GM08714 (cell line): ENCODE results near the gene SMIM11.
"Not testable (repeated sequence)": the region's sequence is repeated elsewhere in the genome, so short reads cannot be mapped to it uniquely, and the experiment has no call there.

Experiments
- H3K4me3 ChIP-seq: fragments of 200-500 bp; sonication (Bioruptor generic); 2 replicates; pipeline ENCODE4 v1.5.1; 2014; ENCODE audit warnings: mild to moderate bottlenecking, low read length, inconsistent platforms
- ZNF274 ChIP-seq: IDR thresholded peaks from 2 replicates; pipeline ENCODE4 v1.6.1; 2012; ENCODE audit warnings: mild to moderate bottlenecking, low read depth, low read length

SMIM11 gene, protein sequence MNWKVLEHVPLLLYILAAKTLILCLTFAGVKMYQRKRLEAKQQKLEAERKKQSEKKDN

DNA sequence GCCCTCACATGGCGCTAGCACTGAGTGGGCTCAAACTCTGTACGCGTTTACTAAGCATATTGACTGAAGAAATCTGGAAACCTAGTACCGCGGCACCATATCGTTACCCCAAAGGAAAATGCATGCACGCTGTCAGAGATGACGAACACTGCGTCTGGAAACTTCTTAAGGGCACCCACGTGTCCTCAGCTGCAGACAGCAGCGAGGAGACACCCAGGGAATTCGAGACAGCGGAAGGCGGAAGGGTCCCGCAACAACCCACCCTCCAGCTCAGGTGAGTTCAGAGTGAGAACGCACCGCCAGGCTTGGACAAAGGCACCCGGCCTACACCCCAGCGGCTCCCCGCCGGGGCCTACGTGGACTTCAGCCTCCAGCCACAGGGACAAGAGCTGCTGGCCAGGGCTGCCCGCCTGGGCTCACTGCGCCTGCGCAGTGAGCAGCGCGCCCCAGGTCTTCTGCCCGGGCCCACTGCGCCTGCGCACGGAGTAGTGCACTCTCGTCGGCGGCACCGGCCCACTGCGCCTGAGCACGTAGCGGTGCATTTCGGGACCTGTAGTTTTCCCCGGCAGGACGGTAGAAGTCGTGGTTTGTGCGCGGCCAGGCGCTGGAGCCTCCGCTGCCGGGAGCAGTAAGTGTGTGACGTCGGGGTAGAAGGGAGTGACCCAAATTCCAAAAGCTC lies at the start of gene SMIM11:
Gene SMIM11, plus strand, starts transcription at position 568 of the 679 bp plus-strand sequence. CDS start 3,998 bp downstream, outside the sequence.
- not testable (repeated sequence) for H3K4me3 ChIP-seq

DNA sequence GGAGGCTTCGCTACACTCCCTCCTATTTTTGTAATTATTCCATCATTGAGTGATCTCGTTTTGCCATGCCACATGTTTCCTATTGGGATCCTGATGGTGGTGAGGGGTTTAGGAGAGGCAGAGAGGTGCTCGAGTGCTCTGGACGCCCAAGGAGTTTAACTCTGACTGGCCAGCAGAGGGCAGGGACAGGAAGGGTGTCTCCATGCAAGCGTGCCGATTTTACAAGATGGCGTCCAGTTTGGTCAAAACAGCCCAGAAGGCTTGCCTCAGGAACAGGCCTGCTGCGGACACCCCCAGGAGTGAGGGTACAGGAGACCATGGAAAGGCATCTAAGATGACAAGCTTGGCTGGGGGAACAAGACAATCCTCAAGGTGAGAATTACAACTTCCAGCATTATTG lies 45.3 kb upstream of the SMIM11 start:
- no peak for TF ChIP-seq ZNF274
- no peak overlapping the region for H3K4me3 ChIP-seq

DNA sequence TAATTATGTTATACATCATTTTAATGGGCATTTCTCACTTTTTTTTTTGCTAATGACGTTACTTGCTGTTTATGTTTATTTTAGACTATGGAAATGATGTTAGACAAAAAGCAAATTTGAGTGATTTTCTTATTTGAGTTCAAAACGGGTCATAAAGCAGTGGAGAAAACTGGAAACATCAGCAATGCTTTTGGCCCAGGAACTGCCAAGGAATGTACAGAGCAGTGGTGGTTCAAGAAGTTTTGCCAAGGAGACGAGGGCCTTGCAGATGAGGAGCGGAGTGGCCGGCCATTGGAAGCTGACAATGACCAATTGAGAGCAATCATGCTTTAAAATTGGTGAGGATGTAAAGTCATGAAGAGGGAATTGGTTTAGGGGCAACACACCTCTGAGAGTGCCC lies 43.6 kb upstream of the SMIM11 start:
- H3K4me3 ChIP-seq = no peak overlapping the region
- no peak for TF ChIP-seq ZNF274

DNA sequence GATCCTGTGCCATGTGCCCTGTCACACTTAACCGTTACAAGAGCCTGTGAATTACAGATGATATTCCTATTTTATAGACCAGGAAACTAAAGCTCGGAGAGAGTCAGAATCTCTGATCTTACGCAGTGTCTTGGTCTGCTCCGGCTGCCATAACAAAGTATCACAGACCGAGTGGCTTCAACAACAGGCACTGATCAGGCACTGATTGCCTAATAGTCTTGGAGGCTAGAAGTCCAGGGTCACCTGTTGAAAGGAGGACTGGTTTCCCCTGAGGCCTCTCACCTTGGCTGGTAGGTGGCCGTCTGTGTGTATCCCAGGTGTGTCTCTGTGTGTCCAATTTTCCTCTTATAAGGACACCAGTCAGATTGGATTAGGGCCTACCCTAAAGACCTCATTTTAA lies 43.0 kb upstream of the SMIM11 start:
- H3K4me3 ChIP-seq = no peak overlapping the region
- TF ChIP-seq ZNF274 = no peak

DNA sequence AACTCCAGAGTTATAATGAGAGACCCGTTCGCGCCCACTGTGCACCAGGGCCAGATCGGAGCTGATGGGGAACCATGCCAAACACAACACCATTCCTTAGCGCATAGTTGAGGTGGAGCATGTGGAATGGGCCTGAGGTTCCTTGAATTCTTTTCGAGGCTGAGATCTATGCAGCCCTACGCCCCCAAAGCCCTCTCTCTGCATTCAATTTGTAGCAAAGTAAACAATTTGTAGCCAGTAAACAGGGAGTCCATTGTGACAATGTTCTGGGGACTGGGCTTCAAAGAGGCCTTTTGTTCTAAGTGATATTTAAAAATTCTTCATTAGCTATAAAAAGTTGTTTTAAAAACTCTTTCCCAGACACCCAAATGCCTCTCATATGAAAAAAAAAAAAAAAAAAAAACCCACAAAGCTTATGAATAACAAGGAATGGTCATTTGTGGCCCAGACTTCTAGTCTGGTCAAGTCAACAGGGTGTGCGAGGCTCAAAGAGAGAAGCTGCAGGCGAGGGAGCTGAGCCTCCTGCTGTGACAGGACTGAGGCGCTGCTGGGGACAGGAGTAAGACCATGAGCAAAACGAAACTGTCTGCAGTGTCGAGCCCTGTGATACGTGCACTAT lies 42.1 kb upstream of the SMIM11 start:
- no peak for TF ChIP-seq ZNF274

DNA sequence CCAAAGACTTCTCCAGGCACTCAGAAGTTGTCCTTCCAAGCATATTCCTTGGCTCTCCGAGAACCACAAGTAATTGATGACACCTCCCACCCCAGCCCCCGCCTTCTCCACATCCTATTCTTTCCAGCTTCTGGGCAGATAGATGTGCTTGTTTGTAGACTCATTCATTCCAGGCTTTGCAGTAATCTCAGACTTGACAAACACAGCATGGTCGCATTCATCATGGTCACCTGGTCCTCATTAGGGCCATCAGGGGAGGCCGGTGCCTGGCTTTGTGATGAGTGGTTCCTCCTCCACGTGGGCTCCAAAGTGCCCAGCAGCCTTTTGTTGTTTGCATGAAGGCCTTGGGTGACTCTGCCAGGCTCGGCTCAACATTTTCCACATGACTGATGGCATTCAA lies 40.0 kb upstream of the SMIM11 start:
- H3K4me3 ChIP-seq = no peak overlapping the region
- no peak for TF ChIP-seq ZNF274

More for the DNA sequence above, 42.1 kb upstream of the SMIM11 start:
- no peak overlapping the region for H3K4me3 ChIP-seq

DNA sequence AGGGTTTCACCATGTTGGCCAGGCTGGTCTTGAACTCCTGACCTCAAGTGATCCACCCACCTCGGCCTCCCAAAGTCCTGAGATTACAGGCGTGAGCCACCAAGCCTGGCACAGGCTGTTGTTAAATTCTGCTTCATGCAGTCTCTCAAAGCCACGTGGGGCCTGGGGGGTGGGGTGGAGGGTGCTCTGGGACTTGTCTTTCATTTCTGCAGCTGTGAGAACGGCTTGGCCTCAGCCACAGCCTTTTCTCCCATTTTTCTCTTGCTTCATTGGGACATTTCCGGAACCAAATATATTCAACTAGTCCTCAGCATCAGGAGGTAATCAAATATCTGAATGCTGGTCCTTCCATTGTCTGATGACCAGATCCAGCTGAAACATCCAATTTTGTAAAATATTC lies 39.1 kb upstream of the SMIM11 start:
- no peak overlapping the region for H3K4me3 ChIP-seq
- no peak for TF ChIP-seq ZNF274

DNA sequence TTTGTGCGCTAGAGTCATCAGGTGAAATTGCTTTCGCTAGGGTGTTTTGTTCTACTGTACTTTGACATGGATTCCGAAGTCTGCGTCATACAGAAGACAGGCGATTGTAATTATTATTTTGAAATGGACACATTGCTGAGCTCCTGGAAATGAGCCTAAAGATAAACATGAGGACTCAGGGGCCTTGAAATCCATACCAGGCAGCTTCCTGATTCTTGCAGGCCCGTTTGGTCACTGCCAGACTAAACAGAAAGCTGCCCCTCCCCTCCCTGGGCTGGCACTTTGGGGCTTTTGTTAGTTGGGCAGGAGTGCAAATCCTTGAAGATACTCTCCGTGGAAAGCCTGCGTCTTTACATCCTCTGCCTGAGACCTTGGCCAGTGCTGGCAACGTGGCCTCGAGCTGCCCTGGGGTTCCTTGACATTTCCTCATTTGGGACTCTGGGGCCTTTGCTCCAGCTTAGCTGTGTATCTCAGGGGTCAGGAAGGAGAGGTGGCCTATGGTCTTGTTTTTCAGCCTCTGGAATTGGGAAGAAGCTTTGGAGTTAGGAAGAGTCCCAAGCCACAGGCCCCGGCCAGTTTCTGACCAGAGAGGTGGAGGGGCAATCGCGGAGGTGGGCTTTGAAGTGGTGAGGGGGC lies 38.4 kb upstream of the SMIM11 start:
- H3K4me3 ChIP-seq = no peak overlapping the region
- TF ChIP-seq ZNF274 = no peak

DNA sequence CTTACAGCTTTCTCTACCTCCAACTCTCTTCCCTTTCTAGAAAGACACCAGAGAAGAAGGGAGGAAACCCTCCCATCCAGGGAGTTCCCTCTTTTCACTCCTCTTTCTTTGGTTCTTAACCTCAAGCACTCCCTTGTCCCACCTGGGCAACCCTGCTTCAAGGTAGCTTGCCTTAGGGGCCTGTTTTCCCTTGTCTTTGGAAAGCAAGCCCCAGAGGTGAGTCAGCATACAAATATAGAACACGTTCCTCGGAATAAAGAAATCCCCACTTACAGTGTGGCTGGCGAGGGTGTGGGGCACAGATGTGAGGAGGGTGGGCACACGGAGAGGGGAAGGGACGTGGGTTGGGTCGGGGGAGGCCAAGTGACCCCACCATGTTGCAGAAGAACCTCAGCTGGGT lies 37.6 kb upstream of the SMIM11 start:
- no peak for TF ChIP-seq ZNF274
- H3K4me3 ChIP-seq = no peak overlapping the region

DNA sequence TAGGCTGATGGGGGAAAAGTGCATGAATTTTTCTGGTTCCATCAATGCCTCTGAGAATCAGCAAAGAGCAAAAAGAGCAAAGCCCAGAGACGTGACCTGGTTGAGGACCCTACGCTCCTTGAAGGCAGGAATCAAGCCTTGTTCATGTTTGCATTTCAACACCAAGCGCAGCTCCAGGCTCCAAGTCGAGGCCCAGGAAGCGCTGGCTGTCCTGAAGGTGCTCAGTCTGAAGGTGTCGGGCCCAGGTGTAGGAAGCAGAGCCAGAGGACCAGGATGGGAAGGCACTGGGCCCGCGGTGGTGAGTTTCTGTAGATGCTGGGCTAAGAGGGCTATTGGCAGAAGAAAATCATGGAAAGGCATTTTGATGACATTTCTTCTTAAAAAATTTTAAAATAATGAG lies 37.1 kb upstream of the SMIM11 start:
- TF ChIP-seq ZNF274 = no peak
- H3K4me3 ChIP-seq = no peak overlapping the region

DNA sequence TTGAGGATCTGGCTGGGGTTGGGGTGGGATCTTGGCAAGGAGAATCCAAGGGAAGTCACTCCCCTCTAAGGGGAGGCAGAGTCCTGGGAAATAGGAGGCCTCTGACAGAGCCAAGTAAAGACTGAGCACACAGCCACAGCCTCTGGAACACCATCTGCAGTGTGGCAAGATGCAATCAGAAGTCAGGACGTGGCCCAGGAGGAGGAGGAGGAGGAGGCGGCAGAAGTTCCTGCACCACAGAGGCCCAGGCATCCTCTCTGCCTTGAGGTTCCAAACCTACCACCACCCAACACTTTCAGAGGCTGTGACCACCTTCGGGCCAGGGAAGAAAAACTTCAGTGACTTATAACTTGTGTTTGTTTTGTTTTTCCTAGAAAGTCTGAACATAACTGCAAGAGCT lies 35.2 kb upstream of the SMIM11 start:
- H3K4me3 ChIP-seq = no peak overlapping the region
- TF ChIP-seq ZNF274 = no peak

DNA sequence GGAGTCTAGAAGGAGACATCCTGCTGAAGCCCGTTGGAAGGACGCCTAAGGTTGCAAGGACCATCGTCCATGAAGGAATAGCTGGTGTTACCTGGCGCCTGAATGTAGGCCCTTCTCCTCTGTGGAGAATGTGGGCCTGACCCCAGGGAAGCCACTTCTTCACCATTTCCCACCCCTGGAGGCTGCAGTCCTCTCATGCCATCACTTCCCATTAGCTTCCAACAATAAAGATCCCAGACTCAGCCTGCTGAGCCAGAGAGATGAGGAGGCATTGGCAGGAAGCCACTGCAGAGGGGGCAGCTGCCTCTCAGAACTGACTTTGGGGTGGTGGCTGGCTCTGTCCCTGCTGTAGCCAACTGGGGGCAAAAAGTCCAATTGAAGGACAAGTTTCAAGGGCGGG lies 32.8 kb upstream of the SMIM11 start:
- H3K4me3 ChIP-seq = no peak overlapping the region
- TF ChIP-seq ZNF274 = no peak

DNA sequence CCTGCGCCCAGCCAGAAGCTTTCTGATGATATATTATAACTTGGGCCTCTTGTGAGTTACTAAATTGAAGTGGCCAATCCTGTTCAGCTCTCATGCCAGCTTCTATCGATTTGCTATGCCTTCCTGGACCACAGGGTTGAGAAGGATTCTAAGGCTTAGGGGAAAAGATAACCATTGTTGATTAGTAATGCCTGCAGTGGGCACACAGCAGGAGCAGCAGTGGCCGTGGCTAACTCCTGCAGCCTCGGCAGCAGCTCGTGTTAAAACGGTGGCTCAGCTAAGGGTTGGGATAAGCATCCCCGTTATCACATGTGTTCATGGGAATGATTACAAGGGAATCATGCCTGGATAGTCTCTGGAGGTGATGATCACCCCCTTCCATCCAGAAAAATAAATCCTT lies 32.0 kb upstream of the SMIM11 start:
- no peak overlapping the region for H3K4me3 ChIP-seq
- no peak for TF ChIP-seq ZNF274

DNA sequence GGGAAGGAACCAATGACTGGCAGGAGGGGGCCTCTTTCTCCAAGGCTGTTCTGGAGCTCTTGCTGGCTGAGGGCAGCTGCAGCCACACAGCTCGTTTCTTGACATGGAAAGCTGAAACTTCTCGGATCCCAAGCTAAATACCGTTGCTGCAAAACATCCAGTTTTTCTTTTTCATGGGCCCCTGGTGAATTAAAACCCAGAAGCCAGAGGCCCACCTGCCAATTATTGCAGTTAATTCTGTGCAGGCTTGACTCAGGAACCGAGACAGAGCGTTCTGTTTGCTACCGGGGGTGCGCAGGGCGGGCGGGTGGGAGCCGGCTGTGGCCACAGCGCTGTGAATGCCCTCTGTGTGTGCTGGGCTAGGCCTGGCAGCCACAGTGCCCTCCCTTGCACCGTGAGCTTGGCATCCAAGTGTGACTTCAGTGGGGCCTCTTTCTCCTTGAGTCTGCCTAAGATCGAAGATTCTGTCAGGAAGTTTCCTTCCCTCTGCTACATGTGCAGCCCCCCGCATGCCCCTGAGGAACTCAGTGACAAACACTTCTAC lies 31.4 kb upstream of the SMIM11 start:
- TF ChIP-seq ZNF274 = no peak
- H3K4me3 ChIP-seq = no peak overlapping the region

DNA sequence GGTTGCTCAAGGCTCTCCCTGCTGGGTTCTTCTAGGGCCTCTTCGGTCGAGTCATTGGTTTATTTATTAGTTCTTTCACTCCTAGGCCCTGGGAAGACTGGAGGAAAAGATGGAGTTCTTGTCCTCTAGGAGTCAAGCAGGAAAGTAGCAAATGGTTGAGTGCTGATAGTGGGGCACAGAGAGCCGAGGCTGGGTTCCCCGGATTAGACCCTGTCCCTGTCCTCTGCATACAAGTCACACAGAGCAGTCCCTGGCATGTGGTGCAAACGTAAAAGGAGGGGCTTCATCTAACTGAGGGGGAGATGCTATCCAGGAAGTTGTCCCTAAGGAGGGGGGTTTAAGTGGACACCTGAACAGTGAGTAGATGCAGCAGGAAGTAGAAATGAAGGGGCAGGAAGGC lies 30.7 kb upstream of the SMIM11 start:
- no peak for TF ChIP-seq ZNF274
- H3K4me3 ChIP-seq = no peak overlapping the region
